Thyroid gland (tissue), 4 donors: ENCODE results near the gene FCAR. TPM values are rescaled to one million over a fixed set of nuclear protein-coding genes. Genes with fewer than 3 reads are reported as not detected.
"Not testable (repeated sequence)": the region's sequence is repeated elsewhere in the genome, so short reads cannot be mapped to it uniquely, and the experiment has no call there.

Experiments
- DNase-seq, 2 donors: peaks; one replicate each; pipeline ENCODE4 v3.0.0-alpha.2; 2019
- H3K27ac ChIP-seq, 3 donors: fragments of 200-600 bp; sonication (generic); 1 replicate in 2 of 3; 2 replicates in 1 of 3; pipeline ENCODE4 v1.5.1; 2016 to 2019; ENCODE audit warnings: mild to moderate bottlenecking in 1 of 3, moderate library complexity in 1 of 3
- H3K27me3 ChIP-seq: fragments of 200-600 bp; sonication (generic); one replicate; pipeline ENCODE4 v1.5.1; 2019
- H3K36me3 ChIP-seq, 2 donors: fragments of 200-600 bp; sonication (generic); one replicate each; pipeline ENCODE4 v1.5.1; 2016 to 2019
- H3K4me1 ChIP-seq, 2 donors: fragments of 200-600 bp; sonication (generic); one replicate each; pipeline ENCODE4 v1.5.1; 2017 to 2019
- H3K4me3 ChIP-seq, 3 donors: fragments of 200-600 bp; sonication (generic); replicated peaks in 1 of 3; 1 replicate in 2 of 3; 2 replicates in 1 of 3; pipeline ENCODE4 v1.5.1; 2016; ENCODE audit warnings: mild to moderate bottlenecking in 1 of 3
- H3K9me3 ChIP-seq: fragments of 200-600 bp; sonication (generic); one replicate; pipeline ENCODE4 v1.5.1; 2017
- CTCF ChIP-seq, 6 experiments: fragments of 200-600 bp in 3 of 6; fragments of 450-650 bp in 3 of 6; sonication (generic) in 3 of 6; IDR thresholded peaks; one replicate each; pipeline ENCODE4 v1.5.1; 2016 to 2019; ENCODE audit warnings: antibody characterized with exemption in 6 of 6, mild to moderate bottlenecking in 2 of 6, inconsistent platforms in 1 of 6, moderate library complexity in 1 of 6
- POLR2A ChIP-seq, 2 donors: fragments of 450-650 bp; IDR thresholded peaks; one replicate each; pipeline ENCODE4 v1.6.1; 2017; ENCODE audit warnings: antibody characterized with exemption in 2 of 2, mild to moderate bottlenecking in 2 of 2, moderate library complexity in 1 of 2
- WGBS, 2 donors: methylation state at CpG; one replicate each; pipeline ENCODE4 v1.1.5; 2017; 5-methylcytosine and 5-hydroxymethylcytosine counted together
- intact Hi-C: fragments of 100-400 bp; cut with DNase I; formaldehyde crosslinking; loops from one replicate; pipeline ENCODE4 v1.15.1; 2023
- total RNA-seq, 4 donors: library from RNA; depleted of rRNA; stranded (reverse); fragments of >200 nt; gene quantifications; one replicate each; pipeline ENCODE4 v1.2.3, GENCODE V29; 2016

FCAR gene
- total RNA-seq, 4 donors from 2014 or later = 0.49 to 0.67 (median 0.67) TPM; not detected in 1

- Histone ChIP-seq H3K4me1 (no peaks in the 10 kb centered on the region), H3K4me3 (no peak overlapping the region), H3K27ac (no peak overlapping the region), H3K27me3 (no peaks in the 10 kb centered on the region), H3K36me3 (no peaks in the 10 kb centered on the region), H3K9me3 (no peaks in the 10 kb centered on the region)
- no peak for DNase-seq
- intact Hi-C loops = no loop called here
- TF ChIP-seq POLR2A (IDR thresholded peaks at IDR 0.05) (no peak), CTCF (IDR thresholded peaks at IDR 0.05) (no peak)
- 65% methylated on average over 7 of the region's 7 CpGs for WGBS, 2 donors
Measured at GRCh38 chr19:54921082-54921481, 47.0 kb downstream of the FCAR start.

DNA sequence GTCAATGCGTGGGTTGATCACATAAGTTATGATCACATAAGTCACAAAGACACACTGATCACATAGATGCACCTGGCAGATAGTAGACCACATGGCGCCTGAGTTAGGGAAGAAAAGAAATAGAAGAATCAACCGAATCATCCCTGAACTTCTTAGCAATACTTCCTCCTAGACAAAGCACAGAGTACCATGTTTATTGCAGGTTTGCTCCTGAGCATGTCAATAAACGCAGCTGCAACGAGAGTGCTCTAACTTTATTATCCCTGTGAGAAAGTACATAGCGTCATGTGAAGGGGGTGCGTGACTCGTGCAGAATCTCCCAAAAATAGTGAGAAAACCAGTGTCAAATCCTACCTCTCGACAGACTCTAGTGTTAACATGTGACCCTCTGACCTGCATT, 49.2 kb downstream of the FCAR start:
- no peaks in the 10 kb centered on the region for H3K27me3 ChIP-seq
- no peaks in the 10 kb centered on the region for H3K36me3 ChIP-seq
- no peak overlapping the region for H3K4me3 ChIP-seq
- 69 to 76% methylated on average over 9 of the region's 9 CpGs for WGBS, 2 donors
- no peaks in the 10 kb centered on the region for H3K9me3 ChIP-seq
- H3K27ac ChIP-seq = no peak overlapping the region
- no peaks in the 10 kb centered on the region for H3K4me1 ChIP-seq
- intact Hi-C loops = no loop called here
- TF ChIP-seq CTCF (IDR thresholded peaks at IDR 0.05) (no peak), POLR2A (IDR thresholded peaks at IDR 0.05) (no peak)
- no peak for DNase-seq

DNA sequence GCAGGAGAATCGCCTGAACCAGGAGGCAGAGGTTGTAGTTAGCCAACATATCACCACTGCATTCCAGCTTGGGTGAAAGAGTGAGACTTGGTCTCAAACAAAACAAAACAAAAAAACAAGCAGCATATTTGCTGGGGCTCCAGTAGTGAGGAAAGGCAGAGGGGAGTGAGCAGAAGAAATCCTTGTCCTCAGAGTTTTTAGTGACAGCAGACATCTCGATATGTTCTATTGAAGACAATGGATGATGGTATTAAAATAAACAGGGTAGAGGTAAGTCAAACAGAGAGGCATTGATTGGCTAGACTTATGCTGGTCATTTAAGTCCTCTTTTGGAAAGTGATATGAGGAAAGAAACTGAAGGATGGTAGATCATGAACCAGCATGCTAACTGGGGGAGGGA, 54.3 kb downstream of the FCAR start:
- no peak for DNase-seq
- 94 to 98% methylated on average over 2 of the region's 2 CpGs for WGBS, 2 donors
- Histone ChIP-seq H3K9me3 (no peaks in the 10 kb centered on the region), H3K4me1 (no peaks in the 10 kb centered on the region), H3K36me3 (no peaks in the 10 kb centered on the region), H3K27ac (no peak overlapping the region), H3K4me3 (no peak overlapping the region), H3K27me3 (no peaks in the 10 kb centered on the region)
- no peak for TF ChIP-seq POLR2A (IDR thresholded peaks at IDR 0.05)
- TF ChIP-seq CTCF (IDR thresholded peaks at IDR 0.05) = no peak
- intact Hi-C loops = no loop called here

- 69 to 81% methylated on average over 9 of the region's 9 CpGs for WGBS, 2 donors
- H3K27ac ChIP-seq = no peak overlapping the region
- intact Hi-C loops = no loop called here
- no peak for DNase-seq
- H3K36me3 ChIP-seq = no peaks in the 10 kb centered on the region
- TF ChIP-seq CTCF (IDR thresholded peaks at IDR 0.05) (no peak), POLR2A (IDR thresholded peaks at IDR 0.05) (no peak)
- no peaks in the 10 kb centered on the region for H3K4me1 ChIP-seq
- H3K4me3 ChIP-seq = no peak overlapping the region
- no peaks in the 10 kb centered on the region for H3K9me3 ChIP-seq
- H3K27me3 ChIP-seq = no peaks in the 10 kb centered on the region
Measured at GRCh38 chr19:54937926-54938325, 63.9 kb downstream of the FCAR start.

DNA sequence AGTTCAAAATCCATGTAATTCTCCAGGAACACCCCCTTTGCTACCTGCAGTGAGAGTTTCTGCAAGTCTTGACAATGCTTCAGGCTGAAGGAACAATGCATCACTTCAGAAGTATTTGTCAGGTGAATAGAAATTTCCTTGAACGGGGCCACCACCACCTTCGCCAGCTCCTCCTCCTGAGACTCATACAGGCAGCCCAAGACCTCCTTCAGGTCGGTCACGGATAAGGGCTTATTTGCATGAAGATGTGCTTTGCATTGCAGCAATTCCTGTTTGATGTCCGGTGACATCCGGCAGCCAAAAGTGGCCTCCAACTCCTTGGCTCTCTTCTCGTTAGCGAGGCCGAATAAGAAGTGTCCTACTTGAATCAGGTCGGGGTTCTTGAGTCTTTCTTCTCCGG, 64.9 kb downstream of the FCAR start:
- Histone ChIP-seq H3K36me3 (no peaks in the 10 kb centered on the region), H3K4me1 (no peaks in the 10 kb centered on the region), H3K27ac (no peak overlapping the region), H3K9me3 (no peaks in the 10 kb centered on the region), H3K27me3 (no peaks in the 10 kb centered on the region), H3K4me3 (no peak overlapping the region)
- TF ChIP-seq POLR2A (IDR thresholded peaks at IDR 0.05) (no peak), CTCF (IDR thresholded peaks at IDR 0.05) (no peak)
- intact Hi-C loops = no loop called here
- WGBS, 2 donors = 50% methylated on average over 11 of the region's 11 CpGs
- no peak for DNase-seq

- intact Hi-C loops, H3K27ac ChIP-seq, H3K4me3 ChIP-seq, H3K4me1 ChIP-seq, H3K27me3 ChIP-seq, H3K9me3 ChIP-seq, H3K36me3 ChIP-seq, DNase-seq: not testable (repeated sequence)
- 73% methylated on average over 5 of the region's 28 CpGs; no CpG with 5 or more reads in 1 of the 2 donors for WGBS, 2 donors
Measured at GRCh38 chr19:54939538-54939937, 65.5 kb downstream of the FCAR start.
